ENCODE data around the gene HLCS.
A peak's percentile ranks its signal among the peaks of the same experiment; 100 is the strongest.

The HLCS gene

GRCh38 chr21:36988536-36988935 lies 22.1 kb upstream of the HLCS start:
- H3K27ac ChIP-seq (ENCODE audit: extremely low read depth, low read depth, low read length): no peak overlapping the region
- CTCF ChIA-PET: interaction anchor here (1.7 to 3.5 kb wide), 2 partner anchors 11 to 22 kb away, joined by 13 to 36 read pairs; no protein-coding TSS in a partner anchor

GRCh38 chr21:36987845-36988244 lies 21.4 kb upstream of the HLCS start:
- TF ChIP-seq ZNF677 (tag by site-specific recombination; IDR thresholded peaks at IDR 0.05): no peak
- TF ChIP-seq PRDM1 (tag by site-specific recombination; IDR thresholded peaks at IDR 0.05): 0 out of 2 replicates have a peak, but pooled peaks have one; percentile 40
- ChIA-PET POLR2A (no interaction called here), CTCF (interaction anchor here (0.7 to 1.6 kb wide), 6 partner anchors 9 to 99 kb away, joined by 3 to 9 read pairs (median 4); no protein-coding TSS in a partner anchor)
- Histone ChIP-seq H3K4me3 (ENCODE audit: low read depth, low read length) (no peak overlapping the region), H3K27ac (ENCODE audit: extremely low read depth, low read depth, low read length) (no peak overlapping the region), H3K36me3 (ENCODE audit: control insufficient read depth in 2 of 2, insufficient read depth in 1 of 2, low read length in 2 of 2) (no peaks in the 10 kb centered on the region), H3K4me1 (ENCODE audit: control insufficient read depth, insufficient read depth, low read length) (no peaks in the 10 kb centered on the region), H3K9me3 (ENCODE audit: control insufficient read depth, insufficient read depth, low read depth, low read length) (no peaks in the 10 kb centered on the region)

More at GRCh38 chr21:36988536-36988935, 22.1 kb upstream of the HLCS start:
- Histone ChIP-seq H3K36me3 (ENCODE audit: control insufficient read depth in 2 of 2, insufficient read depth in 1 of 2, low read length in 2 of 2) (no peaks in the 10 kb centered on the region), H3K9me3 (ENCODE audit: control insufficient read depth, insufficient read depth, low read depth, low read length) (no peaks in the 10 kb centered on the region), H3K4me3 (ENCODE audit: low read depth, low read length) (no peak overlapping the region), H3K4me1 (ENCODE audit: control insufficient read depth, insufficient read depth, low read length) (no peaks in the 10 kb centered on the region)
- TF ChIP-seq ZNF624 (tag by site-specific recombination; IDR thresholded peaks at IDR 0.05) (no peak), SCRT2 (tag by site-specific recombination; IDR thresholded peaks at IDR 0.05) (peak; percentile 23; the same call in 1 of the 2 replicates)
- POLR2A ChIA-PET: no interaction called here

GRCh38 chr21:36985751-36986594 lies 19.5 kb upstream of the HLCS start:
- TF ChIP-seq ZNF548 (tag by site-specific recombination; IDR thresholded peaks at IDR 0.05) (no peak), ZBTB48 (tag by site-specific recombination; IDR thresholded peaks at IDR 0.05) (no peak), ZNF624 (tag by site-specific recombination; IDR thresholded peaks at IDR 0.05) (no peak), ZNF600 (tag by site-specific recombination; IDR thresholded peaks at IDR 0.05) (peak; percentile 51; the same call in 1 of the 2 replicates)
- no peak overlapping the region for H3K4me3 ChIP-seq (ENCODE audit: low read depth, low read length)
- CTCF ChIA-PET: interaction anchor here (0.6 kb wide), 1 partner anchor 106 kb away, joined by 3 read pairs; no protein-coding TSS in a partner anchor
- H3K4me1 ChIP-seq (ENCODE audit: control insufficient read depth, insufficient read depth, low read length): no peaks in the 10 kb centered on the region
- H3K36me3 ChIP-seq (ENCODE audit: control insufficient read depth in 2 of 2, insufficient read depth in 1 of 2, low read length in 2 of 2): no peaks in the 10 kb centered on the region
- H3K27ac ChIP-seq (ENCODE audit: extremely low read depth, low read depth, low read length): no peak overlapping the region
- H3K9me3 ChIP-seq (ENCODE audit: control insufficient read depth, insufficient read depth, low read depth, low read length): no peaks in the 10 kb centered on the region
- POLR2A ChIA-PET: interaction anchor here (0.6 to 1.6 kb wide), 3 partner anchors 24 to 477 kb away, joined by 3 to 4 read pairs (median 3); no protein-coding TSS in a partner anchor

- CTCF ChIA-PET: interaction anchor here (0.8 to 2.0 kb wide), 5 partner anchors 9 to 560 kb away, joined by 3 to 8 read pairs (median 4); no protein-coding TSS in a partner anchor
- H3K36me3 ChIP-seq (ENCODE audit: control insufficient read depth in 2 of 2, insufficient read depth in 1 of 2, low read length in 2 of 2): no peaks in the 10 kb centered on the region
- no peaks in the 10 kb centered on the region; the same call in 1 of the 2 replicates for H3K4me1 ChIP-seq (ENCODE audit: control insufficient read depth, insufficient read depth, low read length)
- no peak overlapping the region for H3K27ac ChIP-seq (ENCODE audit: extremely low read depth, low read depth, low read length)
- POLR2A ChIA-PET: no interaction called here
- H3K4me3 ChIP-seq (ENCODE audit: low read depth, low read length): no peak overlapping the region
- TF ChIP-seq ZNF394 (tag by site-specific recombination; IDR thresholded peaks at IDR 0.05; ENCODE audit: borderline replicate concordance) (no peak), GLI2 (tag by site-specific recombination; IDR thresholded peaks at IDR 0.05; ENCODE audit: borderline replicate concordance, low read depth) (no peak), ZNF350 (tag by site-specific recombination; IDR thresholded peaks at IDR 0.05) (no peak), ZNF670 (tag by site-specific recombination; IDR thresholded peaks at IDR 0.05; ENCODE audit: low read depth) (no peak), ZSCAN18 (tag by site-specific recombination; IDR thresholded peaks at IDR 0.05) (no peak), BCL6B (tag by site-specific recombination; IDR thresholded peaks at IDR 0.05) (no peak), ZNF76 (tag by site-specific recombination; IDR thresholded peaks at IDR 0.05; ENCODE audit: borderline replicate concordance, low read depth) (no peak), ZNF146 (tag by site-specific recombination; IDR thresholded peaks at IDR 0.05) (peak; percentile 92), ZNF202 (tag by site-specific recombination; IDR thresholded peaks at IDR 0.05; ENCODE audit: borderline replicate concordance) (no peak)
- no peaks in the 10 kb centered on the region for H3K9me3 ChIP-seq (ENCODE audit: control insufficient read depth, insufficient read depth, low read depth, low read length)
Observed at GRCh38 chr21:36981977-36982700, 15.7 kb upstream of the HLCS start.
